Femur (tissue), 1 donor: ENCODE measurements around the gene CLN6.
A peak's percentile ranks its signal among the peaks of the same experiment; 100 is the strongest.
"Not testable (repeated sequence)": the region's sequence is repeated elsewhere in the genome, so short reads cannot be mapped to it uniquely, and the experiment has no call there.

Source experiments
- DNase-seq: peaks from one replicate; pipeline ENCODE4 v3.0.0-alpha.2; 2017

The CLN6 gene

GRCh38 chr15:68221530-68222431 is 7.7 kb downstream of the CLN6 start:
- DNase-seq, result not testable (repeated sequence)

- no peak for DNase-seq
Measured at GRCh38 chr15:68220967-68221366, 8.6 kb downstream of the CLN6 start.

GRCh38 chr15:68220489-68220888 is 9.0 kb downstream of the CLN6 start:
- no peak for DNase-seq

GRCh38 chr15:68218847-68219798 is 10.4 kb downstream of the CLN6 start:
- DNase-seq, result no peak

- DNase-seq, result no peak
Measured at GRCh38 chr15:68218331-68218730, 11.2 kb downstream of the CLN6 start.

GRCh38 chr15:68217341-68217740 is 12.2 kb downstream of the CLN6 start:
- no peak for DNase-seq

GRCh38 chr15:68214838-68215254 is 14.7 kb downstream of the CLN6 start:
- DNase-seq, result no peak

GRCh38 chr15:68213991-68214837 is 15.3 kb downstream of the CLN6 start:
- no peak for DNase-seq

- DNase-seq, result not testable (repeated sequence)
Measured at GRCh38 chr15:68213491-68213845, 16.1 kb downstream of the CLN6 start.

GRCh38 chr15:68211656-68212320 is 17.7 kb downstream of the CLN6 start:
- DNase-seq, result no peak

- DNase-seq, result peak; percentile 83
Measured at GRCh38 chr15:68210821-68211655, 18.5 kb downstream of the CLN6 start.

GRCh38 chr15:68210409-68210756 is 19.1 kb downstream of the CLN6 start:
- DNase-seq, result peak; percentile 12

GRCh38 chr15:68209735-68210408 is 19.7 kb downstream of the CLN6 start:
- peak; percentile 26 for DNase-seq

GRCh38 chr15:68209272-68209671 is 20.3 kb downstream of the CLN6 start:
- peak; percentile 17 for DNase-seq

- no peak for DNase-seq
Measured at GRCh38 chr15:68208636-68209240, 20.8 kb downstream of the CLN6 start.

GRCh38 chr15:68208136-68208535 is 21.4 kb downstream of the CLN6 start:
- no peak for DNase-seq

GRCh38 chr15:68207176-68207935 is 22.2 kb downstream of the CLN6 start:
- DNase-seq, result no peak

- DNase-seq, result no peak
Measured at GRCh38 chr15:68206711-68207151, 22.8 kb downstream of the CLN6 start.

GRCh38 chr15:68205954-68206539 is 23.5 kb downstream of the CLN6 start:
- peak; percentile 71 for DNase-seq
